HepG2 (cell line): ENCODE measurements around the gene BEAN1. TPM values are rescaled to one million over a fixed set of nuclear protein-coding genes. Genes with fewer than 3 reads are reported as not detected.

ENCODE experiments used
- EP300 ChIP-seq, 3 experiments: sonication (generic) in 1 of 3; formaldehyde crosslinking in 1 of 3; IDR thresholded peaks; 2 replicates each; pipeline versions ENCODE4 v1.5.1 to v1.6.1; 2011 to 2020; ENCODE audit warnings: low read depth in 2 of 3, low read length in 2 of 3, borderline replicate concordance in 1 of 3, improper control_type of control experiment in 1 of 3, mild to moderate bottlenecking in 1 of 3, missing genetic modification reagents in 1 of 3, moderate library complexity in 1 of 3
- GATAD2A ChIP-seq: IDR thresholded peaks from 2 replicates; pipeline ENCODE4 v1.6.1; 2016
- HOXA5 ChIP-seq: sonication (generic); formaldehyde crosslinking; IDR thresholded peaks from 2 replicates; pipeline ENCODE4 v1.4.0; 2020; ENCODE audit warnings: missing genetic modification reagents
- KDM2A ChIP-seq: sonication (generic); formaldehyde crosslinking; IDR thresholded peaks from 2 replicates; pipeline ENCODE4 v1.4.0; 2020; ENCODE audit warnings: low read depth, missing genetic modification reagents, borderline replicate concordance
- PBX3 ChIP-seq: sonication (generic); formaldehyde crosslinking; IDR thresholded peaks from 2 replicates; pipeline ENCODE4 v1.8.1; 2023; ENCODE audit warnings: missing genetic modification reagents, inconsistent platforms, borderline replicate concordance
- PHF8 ChIP-seq: sonication (generic); formaldehyde crosslinking; IDR thresholded peaks from 2 replicates; pipeline ENCODE4 v1.5.0; 2020; ENCODE audit warnings: missing genetic modification reagents
- RELA ChIP-seq: sonication (generic); formaldehyde crosslinking; IDR thresholded peaks from 2 replicates; pipeline ENCODE4 v1.4.0; 2020; ENCODE audit warnings: missing genetic modification reagents
- RFX1 ChIP-seq: fragments of 450-650 bp; IDR thresholded peaks from 2 replicates; pipeline ENCODE4 v1.6.1; 2017
- RFXANK ChIP-seq: IDR thresholded peaks from 2 replicates; pipeline ENCODE4 v1.6.1; 2016
- SRSF1 ChIP-seq: fragments of 200-400 bp; formaldehyde crosslinking; optimal IDR thresholded peaks from 2 replicates; pipeline ENCODE3; 2017; ENCODE audit warnings: mild to moderate bottlenecking, low read depth, low read length, moderate library complexity
- TBX2 ChIP-seq: sonication (generic); formaldehyde crosslinking; IDR thresholded peaks from 2 replicates; pipeline ENCODE4 v1.5.0; 2020; ENCODE audit warnings: missing genetic modification reagents, mild to moderate bottlenecking, borderline replicate concordance
- TCF7L2 ChIP-seq: IDR thresholded peaks from 2 replicates; pipeline ENCODE4 v1.6.1; 2011; ENCODE audit warnings: mild to moderate bottlenecking, low read depth, low read length, moderate library complexity
- YEATS2 ChIP-seq: sonication (generic); formaldehyde crosslinking; IDR thresholded peaks from 2 replicates; pipeline ENCODE4 v1.4.0; 2020; ENCODE audit warnings: missing genetic modification reagents, borderline replicate concordance
- ZNF124 ChIP-seq: sonication (generic); formaldehyde crosslinking; IDR thresholded peaks from 2 replicates; pipeline ENCODE4 v1.4.0; 2020; ENCODE audit warnings: missing genetic modification reagents
- ZNF180 ChIP-seq: sonication (generic); formaldehyde crosslinking; IDR thresholded peaks from 2 replicates; pipeline ENCODE4 v1.4.0; 2020; ENCODE audit warnings: low read depth, missing genetic modification reagents, borderline replicate concordance
- ZNF20 ChIP-seq: sonication (generic); formaldehyde crosslinking; IDR thresholded peaks from 2 replicates; pipeline ENCODE4 v1.4.0; 2020; ENCODE audit warnings: mild to moderate bottlenecking, moderate library complexity, missing genetic modification reagents
- ZNF274 ChIP-seq: sonication (generic); formaldehyde crosslinking; IDR thresholded peaks from 2 replicates; pipeline ENCODE4 v1.5.1; 2020; ENCODE audit warnings: mild to moderate bottlenecking, missing genetic modification reagents
- ZNF414 ChIP-seq: sonication (generic); formaldehyde crosslinking; IDR thresholded peaks from 2 replicates; pipeline ENCODE4 v1.5.0; 2020; ENCODE audit warnings: missing genetic modification reagents
- ZNF441 ChIP-seq: sonication (generic); formaldehyde crosslinking; IDR thresholded peaks from 2 replicates; pipeline ENCODE4 v1.7.0; 2021; ENCODE audit warnings: missing genetic modification reagents, borderline replicate concordance
- ZNF670 ChIP-seq: sonication (generic); formaldehyde crosslinking; IDR thresholded peaks from 2 replicates; pipeline ENCODE4 v1.8.0; 2022; ENCODE audit warnings: mild to moderate bottlenecking, missing genetic modification reagents, borderline replicate concordance
- ZSCAN12 ChIP-seq: sonication (generic); formaldehyde crosslinking; IDR thresholded peaks from 2 replicates; pipeline ENCODE4 v1.9.0; 2021; ENCODE audit warnings: mild to moderate bottlenecking, missing genetic modification reagents
- polyA plus RNA-seq, 8 experiments: library from polyadenylated mRNA; depleted of rRNA in 3 of 8; stranded (reverse) in 7 of 8; unstranded in 1 of 8; fragments of >200 nt; fragmentation: Illumina TruSeq in 4 of 8; extraction: Trizol in 4 of 8; gene quantifications; 2 replicates each; pipeline versions ENCODE4 v1.2.1 to v1.2.3, GENCODE V29; 2011 to 2016; ENCODE audit warnings: low read depth in 4 of 8, missing spikeins in 1 of 8, mixed read lengths in 1 of 8; ENCODE audit not compliant: insufficient read depth in 1 of 8
- total RNA-seq, 5 experiments: library from RNA; depleted of rRNA; stranded (reverse); fragments of >200 nt; fragmentation: Illumina TruSeq; extraction: Trizol; gene quantifications; 2 replicates each; pipeline ENCODE4 v1.2.3, GENCODE V29; 2016; ENCODE audit warnings: low read depth in 1 of 5
- TF ChIP-seq, protein P1 (sequence below): sonication (generic); formaldehyde crosslinking; IDR thresholded peaks from 2 replicates; pipeline ENCODE4 v1.4.0; 2020; ENCODE audit warnings: missing genetic modification reagents, borderline replicate concordance
- TF ChIP-seq, protein P2 (sequence below): sonication (generic); formaldehyde crosslinking; IDR thresholded peaks from 2 replicates; pipeline ENCODE4 v1.4.0; 2020; ENCODE audit warnings: low read depth, mild to moderate bottlenecking, missing genetic modification reagents

The BEAN1 gene
- total and polyA plus RNA-seq, 2 of the 13 experiments (the other 11 are each of a cell fraction or from before 2014, with no cell fraction given) = 0.53 to 1.4 TPM

GRCh38 chr16:66408163-66409048 is 18.7 kb upstream of the BEAN1 start (continued):
- TF ChIP-seq, protein P1, sequence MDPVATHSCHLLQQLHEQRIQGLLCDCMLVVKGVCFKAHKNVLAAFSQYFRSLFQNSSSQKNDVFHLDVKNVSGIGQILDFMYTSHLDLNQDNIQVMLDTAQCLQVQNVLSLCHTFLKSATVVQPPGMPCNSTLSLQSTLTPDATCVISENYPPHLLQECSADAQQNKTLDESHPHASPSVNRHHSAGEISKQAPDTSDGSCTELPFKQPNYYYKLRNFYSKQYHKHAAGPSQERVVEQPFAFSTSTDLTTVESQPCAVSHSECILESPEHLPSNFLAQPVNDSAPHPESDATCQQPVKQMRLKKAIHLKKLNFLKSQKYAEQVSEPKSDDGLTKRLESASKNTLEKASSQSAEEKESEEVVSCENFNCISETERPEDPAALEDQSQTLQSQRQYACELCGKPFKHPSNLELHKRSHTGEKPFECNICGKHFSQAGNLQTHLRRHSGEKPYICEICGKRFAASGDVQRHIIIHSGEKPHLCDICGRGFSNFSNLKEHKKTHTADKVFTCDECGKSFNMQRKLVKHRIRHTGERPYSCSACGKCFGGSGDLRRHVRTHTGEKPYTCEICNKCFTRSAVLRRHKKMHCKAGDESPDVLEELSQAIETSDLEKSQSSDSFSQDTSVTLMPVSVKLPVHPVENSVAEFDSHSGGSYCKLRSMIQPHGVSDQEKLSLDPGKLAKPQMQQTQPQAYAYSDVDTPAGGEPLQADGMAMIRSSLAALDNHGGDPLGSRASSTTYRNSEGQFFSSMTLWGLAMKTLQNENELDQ (CRISPR knock-in tag) = peak; percentile 52; the same call in 1 of the 2 replicates
- TF ChIP-seq EP300 (IDR thresholded peaks at IDR 0.05; ENCODE audit: low read depth in 2 of 2, low read length in 2 of 2) = no peak
- 0 out of 2 replicates have a peak, but pooled peaks have one; percentile 12 for TF ChIP-seq EP300 (CRISPR knock-in tag; IDR thresholded peaks at IDR 0.05; ENCODE audit: borderline replicate concordance)
- TF ChIP-seq YEATS2 (CRISPR knock-in tag) = peak; percentile 73; the same call in 1 of the 2 replicates
- TF ChIP-seq, protein P2, sequence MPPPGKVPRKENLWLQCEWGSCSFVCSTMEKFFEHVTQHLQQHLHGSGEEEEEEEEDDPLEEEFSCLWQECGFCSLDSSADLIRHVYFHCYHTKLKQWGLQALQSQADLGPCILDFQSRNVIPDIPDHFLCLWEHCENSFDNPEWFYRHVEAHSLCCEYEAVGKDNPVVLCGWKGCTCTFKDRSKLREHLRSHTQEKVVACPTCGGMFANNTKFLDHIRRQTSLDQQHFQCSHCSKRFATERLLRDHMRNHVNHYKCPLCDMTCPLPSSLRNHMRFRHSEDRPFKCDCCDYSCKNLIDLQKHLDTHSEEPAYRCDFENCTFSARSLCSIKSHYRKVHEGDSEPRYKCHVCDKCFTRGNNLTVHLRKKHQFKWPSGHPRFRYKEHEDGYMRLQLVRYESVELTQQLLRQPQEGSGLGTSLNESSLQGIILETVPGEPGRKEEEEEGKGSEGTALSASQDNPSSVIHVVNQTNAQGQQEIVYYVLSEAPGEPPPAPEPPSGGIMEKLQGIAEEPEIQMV (CRISPR knock-in tag) = 0 out of 2 replicates have a peak, but pooled peaks have one; percentile 58
- no peak for TF ChIP-seq RELA (CRISPR knock-in tag)
- TF ChIP-seq KDM2A (CRISPR knock-in tag) = no peak
- TF ChIP-seq SRSF1 = no peak
- TF ChIP-seq ZNF20 (CRISPR knock-in tag) = no peak
- 0 out of 2 replicates have a peak, but pooled peaks have one; percentile 52 for TF ChIP-seq RFXANK (CRISPR knock-in tag)
- TF ChIP-seq PHF8 (CRISPR knock-in tag) = peak; percentile 49
- no peak for TF ChIP-seq TCF7L2
- no peak for TF ChIP-seq ZNF441 (CRISPR knock-in tag)
- TF ChIP-seq ZNF414 (CRISPR knock-in tag) = 0 out of 2 replicates have a peak, but pooled peaks have one; percentile 57
- peak; percentile 51; the same call in 1 of the 2 replicates for TF ChIP-seq ZNF670 (CRISPR knock-in tag)
- no peak for TF ChIP-seq ZNF274 (CRISPR knock-in tag)
- 0 out of 2 replicates have a peak, but pooled peaks have one; percentile 77 for TF ChIP-seq ZNF124 (CRISPR knock-in tag)
- peak; percentile 71; the same call in 1 of the 2 replicates for TF ChIP-seq TBX2
- peak; percentile 56; the same call in 1 of the 2 replicates for TF ChIP-seq GATAD2A
- TF ChIP-seq PBX3 = 0 out of 2 replicates have a peak, but pooled peaks have one; percentile 57
- TF ChIP-seq HOXA5 (CRISPR knock-in tag) = 0 out of 2 replicates have a peak, but pooled peaks have one; percentile 26
- TF ChIP-seq RFX1 = peak; percentile 73
- no peak for TF ChIP-seq ZNF180 (CRISPR knock-in tag)
- 0 out of 2 replicates have a peak, but pooled peaks have one; percentile 58 for TF ChIP-seq ZSCAN12 (CRISPR knock-in tag)
